Bone marrow (tissue), 2 donors: Measurements from ENCODE around the gene C1orf53.
"Not testable (repeated sequence)": the region's sequence is repeated elsewhere in the genome, so short reads cannot be mapped to it uniquely, and the experiment has no call there.

Experiments used
- DNase-seq, 2 donors: peaks; one replicate each; lab custom pipeline; 2025; lab: John Stamatoyannopoulos, UW

The C1orf53 gene

GRCh38 chr1:197921235-197922069, 19.0 kb downstream of the C1orf53 start:
- no peak for DNase-seq

- DNase-seq = no peak
These were observed 19.6 kb downstream of the C1orf53 start for GRCh38 chr1:197922070-197922390.

DNA sequence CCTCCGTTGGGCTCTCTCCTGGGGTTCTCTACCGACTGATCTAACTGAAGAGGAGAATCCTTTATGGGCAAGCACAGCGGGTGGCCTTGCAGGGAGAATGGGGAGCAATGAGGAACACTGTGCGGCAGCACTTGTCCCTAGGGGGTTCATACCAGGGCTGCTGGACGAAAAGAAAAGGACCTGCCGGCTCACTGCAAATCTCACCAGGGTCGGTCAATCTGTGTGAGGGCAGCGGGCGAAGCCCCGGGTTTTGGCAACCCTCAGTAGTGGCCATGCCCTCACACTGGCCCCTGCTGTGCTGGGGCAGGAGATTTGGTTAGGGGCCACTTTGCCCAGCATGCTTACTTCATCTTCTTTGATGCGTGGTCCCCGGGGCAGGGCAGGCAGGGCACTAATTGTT, 20.6 kb downstream of the C1orf53 start:
- DNase-seq = no peak

GRCh38 chr1:197924516-197925123, 22.2 kb downstream of the C1orf53 start:
- peak in 1 of 2 donors; percentile 57 for DNase-seq

DNA sequence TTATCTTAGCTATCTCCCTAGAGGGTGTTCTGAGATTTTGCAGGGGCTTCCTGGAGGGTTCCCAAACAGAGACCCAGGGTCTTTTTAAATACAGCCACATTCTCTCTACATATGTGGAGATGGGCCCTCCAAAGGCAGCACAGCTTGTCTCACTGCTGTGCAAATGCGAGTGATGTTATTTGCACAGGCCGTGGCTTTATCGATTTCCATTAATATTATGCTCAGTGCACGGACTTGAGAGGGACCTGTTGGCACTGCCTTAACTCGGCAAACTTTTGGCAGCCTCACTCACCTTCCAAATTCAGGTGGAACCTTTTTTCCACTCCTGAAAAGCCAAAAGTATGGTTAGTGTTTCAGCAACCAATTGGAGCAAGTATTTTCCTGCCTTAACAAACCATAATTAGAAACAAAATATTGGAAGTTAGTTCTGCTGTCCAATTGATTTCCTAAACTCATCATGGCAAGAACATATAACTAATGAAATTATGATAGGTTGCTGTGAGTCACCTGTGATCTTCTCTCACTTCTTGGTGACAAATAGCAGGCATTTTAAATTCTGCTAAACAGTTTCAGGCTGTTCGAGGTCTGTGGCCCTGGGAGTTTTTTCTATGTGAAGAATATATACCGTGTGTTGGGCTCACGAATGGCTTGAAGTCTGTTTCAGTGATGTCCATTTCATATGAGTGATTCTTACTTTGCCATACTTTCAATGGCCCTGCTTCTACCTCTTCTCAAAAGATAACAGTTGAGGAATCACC, 25.7 kb downstream of the C1orf53 start:
- no peak for DNase-seq

DNA sequence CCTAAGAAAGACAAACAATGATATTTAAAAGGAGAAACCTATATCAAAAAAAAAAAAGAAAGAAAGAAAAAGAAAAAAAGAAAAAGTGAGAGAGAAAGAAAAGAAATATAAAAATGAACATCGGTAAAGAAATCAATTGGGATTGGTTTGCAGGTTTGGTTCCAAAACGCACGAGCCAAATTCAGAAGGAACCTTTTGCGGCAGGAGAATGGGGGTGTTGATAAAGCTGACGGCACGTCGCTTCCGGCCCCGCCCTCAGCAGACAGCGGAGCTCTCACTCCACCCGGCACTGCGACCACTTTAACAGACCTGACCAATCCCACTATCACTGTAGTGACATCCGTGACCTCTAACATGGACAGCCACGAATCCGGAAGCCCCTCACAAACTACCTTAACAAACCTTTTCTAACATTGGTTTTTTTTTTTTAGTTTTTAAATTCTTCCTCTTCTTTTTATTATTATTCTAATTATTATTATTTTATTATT, 26.5 kb downstream of the C1orf53 start:
- DNase-seq = no peak

DNA sequence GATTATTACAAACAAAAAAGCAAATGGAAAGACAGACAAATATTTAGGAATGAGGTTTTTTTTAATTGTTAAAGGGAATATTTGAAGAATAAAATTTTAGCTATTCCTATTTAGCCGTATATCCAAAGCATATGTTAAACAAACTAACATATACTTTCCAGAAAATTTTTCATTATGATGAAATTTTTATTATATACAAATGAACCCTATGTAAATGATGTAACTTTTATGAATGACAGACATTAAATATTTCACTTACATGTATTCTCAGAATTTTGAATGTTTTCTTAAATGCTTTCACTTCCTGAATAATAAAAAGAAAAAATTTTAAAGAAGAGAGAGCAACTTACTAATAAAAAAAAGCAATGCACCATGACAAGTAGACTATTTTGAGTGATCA, 30.6 kb downstream of the C1orf53 start:
- no peak for DNase-seq

GRCh38 chr1:197933647-197934046, 31.2 kb downstream of the C1orf53 start:
- DNase-seq = no peak

DNA sequence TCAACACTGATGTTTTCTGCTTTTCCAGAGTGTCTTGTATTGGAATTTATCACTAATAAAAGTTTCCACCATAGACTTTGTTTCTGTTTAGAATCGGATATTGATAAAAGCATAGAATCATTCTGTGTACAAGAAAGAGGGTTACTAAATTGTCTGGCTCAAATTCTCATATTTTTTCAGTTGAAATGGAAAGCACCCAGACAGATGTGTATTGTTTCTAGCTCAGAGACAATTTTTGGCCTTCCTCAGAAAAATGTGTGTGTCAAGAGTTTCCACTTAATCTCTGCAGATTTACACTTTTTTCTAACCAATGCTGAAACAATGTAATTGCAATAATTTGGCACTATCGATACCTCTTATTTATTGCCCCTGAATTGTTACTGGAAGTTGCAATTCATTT, 35.0 kb downstream of the C1orf53 start:
- DNase-seq = no peak

GRCh38 chr1:197937892-197938291, 35.5 kb downstream of the C1orf53 start:
- DNase-seq = no peak

GRCh38 chr1:197939159-197939980, 36.9 kb downstream of the C1orf53 start:
- DNase-seq = not testable (repeated sequence)

- no peak for DNase-seq
These were observed 39.6 kb downstream of the C1orf53 start for GRCh38 chr1:197942042-197942441.

DNA sequence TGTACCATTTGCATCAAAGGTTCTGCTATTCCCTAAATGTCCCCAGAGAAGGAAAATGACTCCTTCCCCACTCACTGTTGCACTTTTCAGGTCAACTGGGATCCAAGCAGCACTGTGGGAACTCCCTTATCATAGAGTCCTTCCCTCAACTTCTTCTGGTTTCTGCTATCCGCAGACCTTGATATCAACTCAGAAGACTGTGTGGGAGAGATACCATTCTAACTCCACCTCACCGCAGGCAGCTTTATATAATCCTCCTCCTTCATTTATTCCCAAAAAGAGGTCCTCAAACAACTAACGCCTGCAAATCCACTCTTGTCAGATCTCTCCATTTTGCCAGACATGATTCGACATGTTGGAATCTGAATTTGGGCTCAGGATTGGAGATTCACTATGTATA, 42.1 kb downstream of the C1orf53 start:
- DNase-seq = no peak

DNA sequence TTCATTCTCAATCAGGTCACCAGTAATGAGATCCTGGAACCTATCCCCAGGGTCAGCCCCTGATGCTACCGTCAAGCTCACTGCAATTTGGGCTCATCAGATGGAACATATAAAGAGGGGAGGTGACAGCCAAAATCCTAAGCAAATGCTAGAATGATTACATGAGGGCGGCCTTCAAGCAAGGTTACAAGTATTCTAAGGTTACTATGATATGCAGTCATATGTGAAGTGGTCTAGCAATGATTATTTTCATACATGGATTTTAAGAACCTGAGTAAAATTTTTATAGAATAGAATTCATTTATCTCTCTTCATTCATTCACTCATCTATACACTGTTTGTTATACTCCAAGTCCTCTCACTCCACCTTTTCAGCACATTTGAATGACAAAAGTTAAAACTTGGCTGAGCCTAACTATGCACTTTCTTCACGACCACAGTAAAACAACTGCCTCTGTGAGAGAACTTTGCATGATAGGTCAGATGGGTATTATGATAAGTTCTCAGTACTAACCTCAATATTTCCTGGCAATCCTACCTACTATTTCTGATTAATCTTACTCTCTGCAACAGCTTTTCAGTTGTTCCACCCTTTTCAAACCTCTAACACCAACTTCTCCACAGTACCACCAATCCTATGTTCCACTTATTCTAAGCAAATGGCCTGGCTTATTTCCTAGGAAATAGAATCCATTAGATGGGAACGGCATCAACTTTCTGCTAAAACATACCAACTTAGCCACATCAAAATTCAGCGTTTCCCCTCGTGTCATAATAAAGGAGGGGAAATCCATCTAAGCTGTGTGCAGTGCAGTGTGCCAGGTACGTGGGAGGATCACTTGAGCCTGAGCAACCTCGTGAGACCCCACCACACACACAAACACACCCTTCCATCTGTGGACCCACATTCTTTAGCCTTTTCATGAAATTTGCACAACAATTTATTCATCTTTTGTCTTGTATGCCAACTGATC, 46.8 kb downstream of the C1orf53 start:
- no peak for DNase-seq

DNA sequence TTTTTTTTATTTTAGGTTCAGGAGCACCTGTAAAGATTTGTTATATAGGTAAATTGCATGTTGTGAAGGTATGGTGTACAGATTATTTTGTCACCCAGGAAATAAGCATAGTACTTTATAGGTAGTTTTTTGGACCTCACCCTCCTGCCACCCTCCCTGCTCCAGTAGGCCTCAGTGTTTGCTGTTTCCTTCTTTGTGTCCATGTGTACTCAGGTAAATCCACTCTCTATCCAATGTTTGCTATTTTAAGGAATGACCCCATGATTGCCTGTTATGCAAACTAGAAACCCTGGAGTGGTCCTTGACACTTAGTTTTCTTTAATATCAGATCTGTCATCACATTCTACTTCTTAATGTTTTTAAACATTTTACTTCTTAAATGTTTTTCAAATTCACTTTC, 48.7 kb downstream of the C1orf53 start:
- DNase-seq = no peak

- no peak for DNase-seq
These were observed 49.3 kb downstream of the C1orf53 start for GRCh38 chr1:197951617-197952175.

DNA sequence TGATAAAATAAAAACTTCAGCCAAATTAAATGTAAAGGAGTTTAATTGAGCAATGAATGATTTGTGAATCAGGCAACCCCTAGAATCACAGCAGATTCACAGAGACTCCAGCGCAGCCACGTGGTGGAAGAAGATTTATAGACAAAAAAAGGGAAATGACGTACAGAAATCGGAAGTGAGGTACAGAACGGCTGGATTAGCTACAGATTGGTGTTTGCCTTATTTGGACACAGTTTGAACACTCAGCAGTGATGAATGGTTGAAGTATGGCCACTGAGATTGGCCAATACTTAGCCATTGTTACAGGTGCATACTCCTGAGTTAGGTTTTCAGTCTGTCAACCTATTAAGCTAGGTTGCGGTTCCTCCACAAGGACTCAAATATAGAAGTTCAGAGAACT, 51.0 kb downstream of the C1orf53 start:
- DNase-seq = not testable (repeated sequence)

DNA sequence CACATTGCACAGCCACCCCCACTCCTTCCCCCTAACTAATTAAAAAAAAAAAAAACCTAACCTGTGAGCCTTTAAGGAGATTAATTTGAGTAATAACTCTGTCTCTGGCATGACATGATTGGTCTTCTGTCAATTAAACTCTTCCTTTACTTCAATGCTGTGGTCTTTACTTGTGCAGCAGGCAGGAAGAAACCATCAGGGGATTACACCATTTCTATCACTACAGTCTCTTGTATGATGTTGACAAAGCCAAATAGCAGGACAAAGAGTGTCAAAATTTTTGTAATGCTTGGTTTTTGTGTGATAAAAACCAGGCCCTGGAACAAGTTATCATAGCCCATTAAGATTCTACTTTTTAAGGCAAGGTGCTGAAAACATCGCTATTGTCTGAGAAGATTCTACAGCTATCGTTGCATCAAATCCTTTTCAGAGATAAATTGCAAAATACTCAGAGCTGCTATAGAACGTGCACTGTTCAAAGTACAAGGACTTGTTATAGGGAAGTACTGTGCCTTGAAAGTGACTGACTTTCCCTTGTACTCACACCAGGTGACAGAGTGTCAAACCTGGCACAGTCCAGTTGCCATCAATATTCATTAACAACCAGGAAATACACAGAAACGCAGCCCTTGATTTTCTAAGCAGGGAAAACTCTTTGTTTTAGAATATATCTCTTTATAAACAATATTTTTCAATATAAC, 52.4 kb downstream of the C1orf53 start:
- DNase-seq = no peak

GRCh38 chr1:197955486-197956394, 53.3 kb downstream of the C1orf53 start:
- no peak for DNase-seq
